ENCODE data around the gene AUH.

The AUH gene

GRCh38 chr9:91298311-91298710 is 63.4 kb downstream of the AUH start:
- no peak for TF ChIP-seq ZFX (IDR thresholded peaks at IDR 0.05; ENCODE audit: borderline replicate concordance)
- no peak for TF ChIP-seq CTCF (IDR thresholded peaks at IDR 0.05)
- H3K27ac ChIP-seq, result no peak overlapping the region

- TF ChIP-seq CTCF (IDR thresholded peaks at IDR 0.05) (no peak), ZFX (IDR thresholded peaks at IDR 0.05; ENCODE audit: borderline replicate concordance) (no peak)
- no peak overlapping the region for H3K27ac ChIP-seq
These were observed 64.4 kb downstream of the AUH start for GRCh38 chr9:91297306-91297705.

- TF ChIP-seq ZFX (IDR thresholded peaks at IDR 0.05; ENCODE audit: borderline replicate concordance), result no peak
- TF ChIP-seq CTCF (IDR thresholded peaks at IDR 0.05), result no peak
- H3K27ac ChIP-seq, result no peak overlapping the region
These were observed 65.4 kb downstream of the AUH start for GRCh38 chr9:91296354-91296753.

GRCh38 chr9:91295357-91295756 is 66.4 kb downstream of the AUH start:
- TF ChIP-seq ZFX (IDR thresholded peaks at IDR 0.05; ENCODE audit: borderline replicate concordance), result no peak
- TF ChIP-seq CTCF (IDR thresholded peaks at IDR 0.05), result no peak
- H3K27ac ChIP-seq, result no peak overlapping the region

- TF ChIP-seq ZFX (IDR thresholded peaks at IDR 0.05; ENCODE audit: borderline replicate concordance) (no peak), CTCF (IDR thresholded peaks at IDR 0.05) (no peak)
- H3K27ac ChIP-seq, result no peak overlapping the region
These were observed 69.9 kb downstream of the AUH start for GRCh38 chr9:91291866-91292265.

GRCh38 chr9:91289244-91289643 is 72.5 kb downstream of the AUH start:
- TF ChIP-seq ZFX (IDR thresholded peaks at IDR 0.05; ENCODE audit: borderline replicate concordance), result no peak
- H3K27ac ChIP-seq, result no peak overlapping the region

GRCh38 chr9:91285729-91286353 is 75.9 kb downstream of the AUH start:
- TF ChIP-seq ZFX (IDR thresholded peaks at IDR 0.05; ENCODE audit: borderline replicate concordance), result no peak
- TF ChIP-seq CTCF (IDR thresholded peaks at IDR 0.05), result no peak
- H3K27ac ChIP-seq, result no peak overlapping the region

- no peak overlapping the region for H3K27ac ChIP-seq
- no peak for TF ChIP-seq ZFX (IDR thresholded peaks at IDR 0.05; ENCODE audit: borderline replicate concordance)
- no peak for TF ChIP-seq CTCF (IDR thresholded peaks at IDR 0.05)
These were observed 79.4 kb downstream of the AUH start for GRCh38 chr9:91282292-91282691.

All from 22Rv1 (cell line).